Activated B cell treated with CpG ODN at 0.5 μM for 24 hours (primary cell): ENCODE measurements around the gene FCER1G. TPM values are rescaled to one million over a fixed set of nuclear protein-coding genes. Genes with fewer than 3 reads are reported as not detected.

Experiments
- ATAC-seq: fragments of 200-7000 bp; cut with Tn5 transposase; one replicate; pipeline ENCODE4 v1.10.0; 2021; ENCODE audit warnings: low read depth, mild to moderate bottlenecking, moderate library complexity
- CTCF ChIA-PET: fragments of 350-600 bp; sonication (Branson Sonifier 250); formaldehyde crosslinking; loops from one replicate; lab custom pipeline; 2021; ENCODE audit warnings: antibody characterized with exemption; lab: Charles Lee
- POLR2A ChIA-PET: fragments of 350-600 bp; sonication (Branson Sonifier 250); formaldehyde crosslinking; loops from one replicate; lab custom pipeline; 2021; ENCODE audit warnings: antibody characterized with exemption; lab: Charles Lee
- DNase-seq: peaks from one replicate; pipeline ENCODE4 v3.0.0; 2022
- H3K27ac Mint-ChIP-seq: one replicate; pipeline ENCODE4 v1.8.0; 2020; ENCODE audit warnings: mixed read lengths
- H3K27me3 Mint-ChIP-seq: one replicate; pipeline ENCODE4 v1.8.0; 2021; ENCODE audit warnings: mixed read lengths
- H3K36me3 Mint-ChIP-seq: one replicate; pipeline ENCODE4 v1.8.0; 2021; ENCODE audit warnings: low read depth, mixed read lengths
- H3K4me1 Mint-ChIP-seq: one replicate; pipeline ENCODE4 v1.8.0; 2021; ENCODE audit warnings: mixed read lengths
- H3K4me3 Mint-ChIP-seq: one replicate; pipeline ENCODE4 v1.8.0; 2020; ENCODE audit warnings: mild to moderate bottlenecking, mixed read lengths
- H3K9me3 Mint-ChIP-seq: one replicate; pipeline ENCODE4 v1.8.0; 2020; ENCODE audit warnings: mixed read lengths
- CTCF ChIP-seq: fragments of 200-600 bp; IDR thresholded peaks from one replicate; pipeline ENCODE4 v1.8.0; 2022; ENCODE audit warnings: antibody characterized with exemption, mild to moderate bottlenecking
- intact Hi-C: fragments of 100-400 bp; cut with micrococcal nuclease; formaldehyde crosslinking; loops from one replicate; pipeline ENCODE4 v1.15.1; 2024
- total RNA-seq: library from RNA; stranded (reverse); gene quantifications from 2 replicates; pipeline ENCODE4 v1.2.3, GENCODE V29; 2022

The FCER1G gene
- total RNA-seq, 1 donor from 2014 or later: 0.60 TPM

GRCh38 chr1:161259345-161259702 is 44.2 kb downstream of the FCER1G start:
- CTCF ChIA-PET: interaction anchor here (1.2 kb wide), 1 partner anchor 68 kb away, joined by 4 read pairs; no protein-coding TSS in a partner anchor
- Mint-ChIP-seq H3K36me3 (peaks cover 8% of the 10 kb centered on the region), H3K4me3 (peak overlapping the region; percentile 73)

GRCh38 chr1:161259765-161260164 is 44.7 kb downstream of the FCER1G start:
- peaks cover 59% of the 10 kb centered on the region for H3K27me3 Mint-ChIP-seq
- ChIA-PET CTCF (no interaction called here), POLR2A (interaction anchor here (0.7 kb wide), 1 partner anchor 568 kb away, joined by 3 read pairs; no protein-coding TSS in a partner anchor)
- H3K4me1 Mint-ChIP-seq: peaks cover 30% of the 10 kb centered on the region
- ATAC-seq (no peak), DNase-seq (no peak)
- peaks cover 18% of the 10 kb centered on the region for H3K9me3 Mint-ChIP-seq
- H3K36me3 Mint-ChIP-seq: peaks cover 8% of the 10 kb centered on the region
- no peak for TF ChIP-seq CTCF
- peak overlapping the region; percentile 73 for H3K4me3 Mint-ChIP-seq
- intact Hi-C loops: no loop called here
- H3K27ac Mint-ChIP-seq: no peak overlapping the region

More at GRCh38 chr1:161259345-161259702, 44.2 kb downstream of the FCER1G start:
- POLR2A ChIA-PET: interaction anchor here (0.6 to 1.1 kb wide), 3 partner anchors 47 to 568 kb away, joined by 3 to 4 read pairs (median 3); no protein-coding TSS in a partner anchor
- peaks cover 57% of the 10 kb centered on the region for H3K27me3 Mint-ChIP-seq
- H3K4me1 Mint-ChIP-seq: peaks cover 30% of the 10 kb centered on the region
- no peak overlapping the region for H3K27ac Mint-ChIP-seq
- intact Hi-C loops: no loop called here
- DNase-seq (no peak), ATAC-seq (no peak)
- H3K9me3 Mint-ChIP-seq: peaks cover 18% of the 10 kb centered on the region
- no peak for TF ChIP-seq CTCF

- peaks cover 30% of the 10 kb centered on the region for H3K4me1 Mint-ChIP-seq
- no peak overlapping the region for H3K4me3 Mint-ChIP-seq
- H3K36me3 Mint-ChIP-seq: peaks cover 8% of the 10 kb centered on the region
- peaks cover 17% of the 10 kb centered on the region for H3K9me3 Mint-ChIP-seq
- TF ChIP-seq CTCF: no peak
- ChIA-PET CTCF (no interaction called here), POLR2A (no interaction called here)
- H3K27ac Mint-ChIP-seq: no peak overlapping the region
- ATAC-seq: no peak
- DNase-seq: no peak
- intact Hi-C loops: no loop called here
- peaks cover 59% of the 10 kb centered on the region for H3K27me3 Mint-ChIP-seq
Observed at GRCh38 chr1:161260376-161261260, 45.5 kb downstream of the FCER1G start.

GRCh38 chr1:161261261-161262235 is 46.5 kb downstream of the FCER1G start:
- no peak overlapping the region for H3K27ac Mint-ChIP-seq
- H3K9me3 Mint-ChIP-seq: peaks cover 11% of the 10 kb centered on the region
- peaks cover 53% of the 10 kb centered on the region for H3K27me3 Mint-ChIP-seq
- DNase-seq: peak; percentile 16
- POLR2A ChIA-PET: no interaction called here
- peaks cover 8% of the 10 kb centered on the region for H3K36me3 Mint-ChIP-seq
- no peak for TF ChIP-seq CTCF
- peak; percentile 57 for ATAC-seq
- peaks cover 30% of the 10 kb centered on the region for H3K4me1 Mint-ChIP-seq
- no peak overlapping the region for H3K4me3 Mint-ChIP-seq
- CTCF ChIA-PET: no interaction called here
- intact Hi-C loops: no loop called here
